GM12878 (cell line): ENCODE data around the gene DBI. TPM values are rescaled to one million over a fixed set of nuclear protein-coding genes. Genes with fewer than 3 reads are reported as not detected.

Experiments
- ATF7 ChIP-seq: fragments of 450-650 bp; IDR thresholded peaks from 2 replicates; pipeline ENCODE4 v1.6.1; 2016; ENCODE audit warnings: low read depth, mild to moderate bottlenecking
- E4F1 ChIP-seq: fragments of 450-650 bp; IDR thresholded peaks from 2 replicates; pipeline ENCODE4 v1.6.1; 2018; ENCODE audit warnings: borderline replicate concordance, mild to moderate bottlenecking; ENCODE audit not compliant: partially characterized antibody
- ESRRA ChIP-seq: IDR thresholded peaks from 2 replicates; pipeline ENCODE4 v1.6.1; 2012; ENCODE audit warnings: mild to moderate bottlenecking, low read length, improper control_type of control experiment
- FOS ChIP-seq: IDR thresholded peaks from 3 replicates; pipeline ENCODE4 v1.6.1; 2011; ENCODE audit warnings: borderline replicate concordance; ENCODE audit not compliant: insufficient read length; ENCODE audit errors: extremely low read depth
- GABPA ChIP-seq: IDR thresholded peaks from 2 replicates; pipeline ENCODE4 v1.6.1; 2014; ENCODE audit warnings: antibody characterized with exemption, low read depth, mild to moderate bottlenecking, inconsistent platforms
- HDAC6 ChIP-seq: fragments of 200-600 bp; sonication (generic); IDR thresholded peaks from one replicate; pipeline ENCODE4 v1.8.0; 2017; ENCODE audit warnings: antibody characterized with exemption; ENCODE audit not compliant: unreplicated experiment
- JUNB ChIP-seq: IDR thresholded peaks from 2 replicates; pipeline ENCODE4 v1.6.1; 2016; ENCODE audit warnings: antibody characterized with exemption, mild to moderate bottlenecking
- KLF5 ChIP-seq: fragments of 450-650 bp; IDR thresholded peaks from 2 replicates; pipeline ENCODE4 v1.6.1; 2014; ENCODE audit warnings: mild to moderate bottlenecking; ENCODE audit not compliant: partially characterized antibody
- NFIC ChIP-seq: IDR thresholded peaks from 2 replicates; pipeline ENCODE4 v1.6.1; 2012; ENCODE audit warnings: low read depth, mild to moderate bottlenecking, inconsistent platforms, low read length, moderate library complexity
- NR2C2 ChIP-seq: IDR thresholded peaks from 2 replicates; pipeline ENCODE4 v1.6.1; 2011; ENCODE audit warnings: borderline replicate concordance, low read depth; ENCODE audit not compliant: control insufficient read depth, insufficient read length
- POLR2AphosphoS2 ChIP-seq: IDR thresholded peaks from 2 replicates; pipeline ENCODE4 v1.6.1; 2011; ENCODE audit warnings: low read depth, mild to moderate bottlenecking, low read length, improper control_type of control experiment, moderate library complexity
- SIN3A ChIP-seq: IDR thresholded peaks from 2 replicates; pipeline ENCODE4 v1.6.1; 2012; ENCODE audit warnings: low read depth, low read length, improper control_type of control experiment
- SMC3 ChIP-seq: IDR thresholded peaks from 2 replicates; pipeline ENCODE4 v1.6.1; 2011; ENCODE audit warnings: low read length, improper control_type of control experiment, borderline replicate concordance
- ZBTB33 ChIP-seq: fragments of 450-650 bp; IDR thresholded peaks from 2 replicates; pipeline ENCODE4 v1.6.1; 2017; ENCODE audit warnings: mild to moderate bottlenecking
- ZNF687 ChIP-seq: fragments of 450-650 bp; IDR thresholded peaks from 2 replicates; pipeline ENCODE4 v1.6.1; 2017; ENCODE audit warnings: mild to moderate bottlenecking, moderate library complexity
- polyA plus RNA-seq, 11 experiments: library from polyadenylated mRNA; depleted of rRNA in 4 of 11; unstranded in 6 of 11; stranded (reverse) in 5 of 11; fragments of >200 nt; fragmentation: Nextera tagmentation in 4 of 11; fragmentation: Illumina TruSeq in 1 of 11; extraction: Ambion mirVana in 4 of 11; extraction: Trizol in 1 of 11; gene quantifications; 1 replicate in 1 of 11; 2 replicates in 10 of 11; pipeline versions ENCODE4 v1.2.1 to v1.2.3, GENCODE V29; 2011 to 2016; ENCODE audit warnings: inconsistent platforms in 2 of 11, missing spikeins in 2 of 11, low read depth in 1 of 11
- total RNA-seq, 4 experiments: library from RNA; depleted of rRNA in 3 of 4; stranded (reverse); fragments of >200 nt in 3 of 4; fragmentation: Illumina TruSeq in 1 of 4; extraction: Trizol in 1 of 4; gene quantifications; 2 replicates each; pipeline versions ENCODE4 v1.2.1 to v1.2.3, GENCODE V29; 2013 to 2021
- TF ChIP-seq, protein P1 (sequence below), 3 experiments: IDR thresholded peaks in 2 of 3; conservative IDR thresholded peaks in 1 of 3; 2 replicates each; pipeline ENCODE4 v1.5.1; 2011; ENCODE audit warnings: low read depth in 3 of 3, low read length in 3 of 3, mild to moderate bottlenecking in 3 of 3, control low read depth in 2 of 3, moderate library complexity in 2 of 3, inconsistent platforms in 1 of 3, mixed read lengths in 1 of 3; ENCODE audit not compliant: control insufficient read depth in 2 of 3, insufficient read depth in 1 of 3; ENCODE audit errors: extremely low read depth in 1 of 3
- TF ChIP-seq, protein P2 (sequence below): fragments of 450-650 bp; IDR thresholded peaks from 2 replicates; pipeline ENCODE4 v1.6.1; 2017; ENCODE audit warnings: borderline replicate concordance
- TF ChIP-seq, protein P3 (sequence below): IDR thresholded peaks from 2 replicates; pipeline ENCODE4 v1.6.1; 2011; ENCODE audit warnings: low read depth, mild to moderate bottlenecking, low read length, moderate library complexity, borderline replicate concordance; ENCODE audit errors: extremely low read depth

Gene DBI
- total and polyA plus RNA-seq, 10 of the 15 experiments (the other 5 are each of a cell fraction or from before 2014, with no cell fraction given) = 248 to 2,567 (median 943) TPM

- TF ChIP-seq ZNF687 (peak; percentile 79), ESRRA (no peak), SIN3A (no peak), NR2C2 (no peak), ZBTB33 (no peak), KLF5 (peak; percentile 93), E4F1 (no peak), HDAC6 (no peak), SMC3 (no peak), ATF7 (peak; percentile 50; the same call in 1 of the 2 replicates), NFIC (peak; percentile 92), GABPA (no peak), POLR2AphosphoS2 (no peak), JUNB (no peak), FOS (no peak)
- TF ChIP-seq, protein P1, sequence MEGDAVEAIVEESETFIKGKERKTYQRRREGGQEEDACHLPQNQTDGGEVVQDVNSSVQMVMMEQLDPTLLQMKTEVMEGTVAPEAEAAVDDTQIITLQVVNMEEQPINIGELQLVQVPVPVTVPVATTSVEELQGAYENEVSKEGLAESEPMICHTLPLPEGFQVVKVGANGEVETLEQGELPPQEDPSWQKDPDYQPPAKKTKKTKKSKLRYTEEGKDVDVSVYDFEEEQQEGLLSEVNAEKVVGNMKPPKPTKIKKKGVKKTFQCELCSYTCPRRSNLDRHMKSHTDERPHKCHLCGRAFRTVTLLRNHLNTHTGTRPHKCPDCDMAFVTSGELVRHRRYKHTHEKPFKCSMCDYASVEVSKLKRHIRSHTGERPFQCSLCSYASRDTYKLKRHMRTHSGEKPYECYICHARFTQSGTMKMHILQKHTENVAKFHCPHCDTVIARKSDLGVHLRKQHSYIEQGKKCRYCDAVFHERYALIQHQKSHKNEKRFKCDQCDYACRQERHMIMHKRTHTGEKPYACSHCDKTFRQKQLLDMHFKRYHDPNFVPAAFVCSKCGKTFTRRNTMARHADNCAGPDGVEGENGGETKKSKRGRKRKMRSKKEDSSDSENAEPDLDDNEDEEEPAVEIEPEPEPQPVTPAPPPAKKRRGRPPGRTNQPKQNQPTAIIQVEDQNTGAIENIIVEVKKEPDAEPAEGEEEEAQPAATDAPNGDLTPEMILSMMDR (IDR thresholded peaks at IDR 0.05 in 2 of 3, conservative IDR thresholded peaks at IDR 0.05 in 1 of 3; ENCODE audit: control insufficient read depth in 2 of 3, extremely low read depth in 1 of 3, insufficient read depth in 1 of 3, low read depth in 3 of 3, low read length in 3 of 3) = no peak
- TF ChIP-seq, protein P2, sequence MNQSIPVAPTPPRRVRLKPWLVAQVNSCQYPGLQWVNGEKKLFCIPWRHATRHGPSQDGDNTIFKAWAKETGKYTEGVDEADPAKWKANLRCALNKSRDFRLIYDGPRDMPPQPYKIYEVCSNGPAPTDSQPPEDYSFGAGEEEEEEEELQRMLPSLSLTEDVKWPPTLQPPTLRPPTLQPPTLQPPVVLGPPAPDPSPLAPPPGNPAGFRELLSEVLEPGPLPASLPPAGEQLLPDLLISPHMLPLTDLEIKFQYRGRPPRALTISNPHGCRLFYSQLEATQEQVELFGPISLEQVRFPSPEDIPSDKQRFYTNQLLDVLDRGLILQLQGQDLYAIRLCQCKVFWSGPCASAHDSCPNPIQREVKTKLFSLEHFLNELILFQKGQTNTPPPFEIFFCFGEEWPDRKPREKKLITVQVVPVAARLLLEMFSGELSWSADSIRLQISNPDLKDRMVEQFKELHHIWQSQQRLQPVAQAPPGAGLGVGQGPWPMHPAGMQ = no peak
- TF ChIP-seq, protein P3, sequence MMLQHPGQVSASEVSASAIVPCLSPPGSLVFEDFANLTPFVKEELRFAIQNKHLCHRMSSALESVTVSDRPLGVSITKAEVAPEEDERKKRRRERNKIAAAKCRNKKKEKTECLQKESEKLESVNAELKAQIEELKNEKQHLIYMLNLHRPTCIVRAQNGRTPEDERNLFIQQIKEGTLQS = no peak
Measured at GRCh38 chr2:119352357-119352756, 14.4 kb upstream of the DBI start (continued).
